Stimulated activated CD4-positive, alpha-beta T cell treated with anti-CD3 and anti-CD28 coated beads, Interleukin-15, amount 100 ng/mL, for 24 hours (primary cell): ENCODE results near the gene TMEM100.

ENCODE experiments used
- DNase-seq: peaks from one replicate; pipeline ENCODE4 v3.0.0-alpha.2; 2020

Gene TMEM100, protein sequence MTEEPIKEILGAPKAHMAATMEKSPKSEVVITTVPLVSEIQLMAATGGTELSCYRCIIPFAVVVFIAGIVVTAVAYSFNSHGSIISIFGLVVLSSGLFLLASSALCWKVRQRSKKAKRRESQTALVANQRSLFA

DNA sequence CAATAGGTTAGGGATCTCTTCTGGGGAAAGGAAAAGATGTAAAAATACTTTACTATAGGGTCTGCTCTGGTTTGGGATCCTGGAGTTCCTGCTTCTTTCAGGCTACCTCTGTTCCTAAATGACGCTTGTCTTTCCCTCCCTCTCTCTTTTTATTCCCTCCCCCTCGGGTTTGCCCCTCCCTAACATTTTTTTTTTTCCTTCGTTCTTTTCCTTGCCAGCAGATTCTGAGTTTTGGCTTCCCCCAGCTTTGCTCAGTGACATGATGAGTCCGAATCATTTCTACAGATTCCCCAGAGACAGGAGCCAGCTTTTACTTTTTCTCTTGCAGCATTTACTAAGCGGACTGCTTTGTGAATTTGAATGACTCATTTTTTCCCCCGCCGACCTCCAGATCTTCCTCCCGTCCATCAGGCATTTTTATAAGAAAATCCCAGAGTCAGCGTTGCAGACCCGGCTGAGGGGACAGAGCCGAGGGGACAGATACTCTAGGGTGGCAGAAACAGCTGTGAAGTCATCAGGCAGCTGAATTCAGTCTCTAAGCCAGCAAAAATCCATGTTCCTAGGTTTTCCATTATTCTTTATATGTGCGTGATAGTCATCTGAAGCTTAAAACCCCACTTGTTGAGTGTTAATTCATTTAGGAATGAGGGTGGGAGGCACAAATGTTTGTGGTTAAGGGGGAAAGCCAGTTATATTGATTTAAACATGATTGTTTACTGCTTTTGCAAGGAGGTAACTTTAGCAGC is at the start of gene TMEM100:
Gene TMEM100, minus strand, starts transcription at position 123 of the 746 bp plus-strand sequence. CDS start 1,794 bp downstream, outside the sequence.
- DNase-seq = no peak

DNA sequence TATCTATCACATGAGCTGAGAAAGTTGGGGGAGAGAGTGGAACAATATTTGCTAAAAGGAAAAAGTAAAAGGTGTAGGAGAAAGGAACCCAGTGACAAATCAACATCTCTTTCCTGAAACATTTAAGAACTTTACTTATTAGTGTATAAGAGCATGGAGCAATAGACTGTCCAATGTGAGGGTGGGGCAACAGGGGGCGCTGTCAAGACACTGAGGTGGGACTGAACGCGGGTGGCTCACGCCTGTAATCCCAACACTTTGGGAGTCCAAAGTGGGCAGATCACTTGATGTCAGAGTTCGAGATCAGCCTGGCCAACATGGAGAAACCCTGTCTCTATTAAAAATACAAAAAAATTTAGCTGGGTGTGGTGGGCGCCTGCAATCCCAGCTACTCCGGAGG is 49.4 kb upstream of the TMEM100 start:
- no peak for DNase-seq

DNA sequence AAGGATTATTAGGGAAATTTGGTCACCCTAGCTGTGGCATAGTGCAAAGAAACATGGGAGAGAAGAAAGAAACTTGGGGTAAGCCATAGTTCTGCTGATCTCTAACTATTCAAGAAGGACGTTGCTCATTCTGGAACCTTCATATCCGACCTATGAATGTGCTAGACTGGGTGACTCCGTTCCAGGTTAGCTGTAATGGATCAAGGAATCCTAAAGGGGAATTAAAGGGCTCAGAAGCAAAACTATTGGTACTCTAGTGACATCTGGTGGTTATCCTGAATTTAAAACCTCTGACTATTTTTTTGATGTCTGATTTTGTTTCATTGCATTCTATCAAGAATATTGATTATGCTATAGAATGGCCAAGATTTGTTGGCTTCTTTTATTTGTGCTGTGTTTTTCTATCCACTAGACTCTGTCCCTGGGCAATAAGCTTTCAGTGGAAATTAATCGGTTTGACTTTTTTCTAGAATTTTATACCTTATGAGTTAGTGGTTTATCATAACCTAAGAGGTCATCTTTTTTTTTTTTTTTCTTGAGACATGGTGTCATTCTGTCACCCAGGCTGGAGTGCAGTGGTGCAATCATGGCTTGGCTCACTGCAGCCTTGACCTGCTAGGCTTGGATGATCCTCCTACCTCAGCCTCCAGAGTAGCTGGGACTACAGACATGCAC is 47.7 kb upstream of the TMEM100 start:
- DNase-seq = no peak

DNA sequence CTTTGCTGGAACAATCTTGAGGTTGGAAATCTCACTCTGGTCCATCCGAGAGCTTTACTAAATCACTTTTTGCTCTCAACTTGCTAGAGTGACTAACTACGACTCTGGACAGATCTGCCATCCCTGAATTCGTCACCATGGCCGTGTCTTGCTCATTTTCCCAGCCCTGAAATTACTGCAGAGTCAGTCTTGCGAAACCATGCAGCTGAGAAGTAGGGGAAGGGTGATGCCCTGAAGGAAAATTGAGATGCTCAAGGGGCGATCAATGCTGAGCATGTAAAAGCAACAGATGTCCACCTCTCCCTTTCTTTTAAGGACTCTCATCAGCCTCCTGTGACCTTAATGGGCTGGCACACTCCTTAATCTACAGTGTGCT is 46.9 kb upstream of the TMEM100 start:
- DNase-seq = no peak

DNA sequence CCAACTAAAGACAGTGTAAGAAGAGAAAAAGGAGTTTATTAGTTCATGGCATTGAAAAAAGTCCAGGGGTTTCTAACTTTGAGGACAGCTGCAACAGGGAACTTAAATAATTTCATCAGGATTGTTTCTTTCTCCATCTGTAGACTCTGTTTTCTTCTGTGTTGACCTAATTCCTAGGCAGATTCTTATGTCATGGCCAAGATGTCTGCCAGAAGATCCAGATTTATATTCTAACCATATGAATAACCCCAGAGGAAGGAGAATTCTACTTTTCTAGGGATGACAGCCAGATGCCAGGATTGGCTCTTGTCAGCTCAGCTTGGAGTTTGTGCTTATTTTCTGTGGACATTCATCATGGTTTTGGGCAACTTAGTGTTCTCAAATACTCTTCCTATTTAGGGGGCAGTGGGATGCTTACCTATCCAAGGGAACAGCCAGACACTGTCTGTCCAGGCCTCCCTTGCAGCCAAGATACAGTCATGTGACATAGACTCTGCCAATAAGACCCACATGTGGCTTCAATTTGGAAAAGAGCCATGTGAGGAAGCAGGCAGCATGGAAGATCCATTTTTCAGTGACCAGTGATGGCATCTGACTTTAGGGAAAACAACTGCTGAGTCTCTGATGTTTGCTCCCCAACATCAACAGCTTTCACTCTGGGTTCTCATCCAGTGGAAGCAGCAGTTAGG is 46.4 kb upstream of the TMEM100 start:
- DNase-seq = no peak

DNA sequence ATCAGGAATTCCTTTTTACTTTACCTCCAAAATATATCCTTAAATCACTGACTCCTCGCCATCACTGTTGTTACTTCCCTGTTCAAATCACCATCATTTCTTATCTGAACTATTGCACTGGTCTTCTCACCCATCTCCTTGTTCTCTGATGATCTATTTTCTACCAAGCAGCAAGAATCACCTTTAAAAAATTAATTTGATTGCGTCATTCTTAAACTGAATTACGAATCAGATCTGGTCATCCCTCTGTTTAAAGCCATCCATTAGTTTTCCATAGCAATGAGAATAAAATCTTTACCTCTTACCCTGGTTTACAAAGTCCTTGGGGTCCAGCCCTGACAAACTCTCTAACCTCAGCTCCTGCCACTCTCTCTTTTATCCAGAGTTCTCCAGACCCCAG is 42.8 kb upstream of the TMEM100 start:
- DNase-seq = no peak

DNA sequence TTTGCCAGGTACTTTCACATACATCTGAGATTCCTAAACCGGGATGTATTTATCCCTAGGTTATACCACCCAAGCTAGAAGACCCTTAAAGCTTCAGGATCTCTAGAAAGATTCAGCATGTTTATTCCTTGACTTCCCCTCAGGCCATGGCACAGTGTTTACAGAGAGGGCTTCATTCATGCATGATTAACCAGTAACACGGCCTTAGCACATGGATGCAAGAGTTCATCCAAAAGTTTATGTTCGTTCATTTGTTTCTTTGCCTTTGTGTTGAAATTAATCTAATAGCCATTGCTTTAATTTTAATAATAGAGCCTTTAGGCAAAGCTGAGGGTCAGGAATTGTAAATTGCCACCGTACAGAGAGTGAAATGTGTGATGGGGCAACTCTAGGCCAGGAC is 41.9 kb upstream of the TMEM100 start:
- DNase-seq = no peak

DNA sequence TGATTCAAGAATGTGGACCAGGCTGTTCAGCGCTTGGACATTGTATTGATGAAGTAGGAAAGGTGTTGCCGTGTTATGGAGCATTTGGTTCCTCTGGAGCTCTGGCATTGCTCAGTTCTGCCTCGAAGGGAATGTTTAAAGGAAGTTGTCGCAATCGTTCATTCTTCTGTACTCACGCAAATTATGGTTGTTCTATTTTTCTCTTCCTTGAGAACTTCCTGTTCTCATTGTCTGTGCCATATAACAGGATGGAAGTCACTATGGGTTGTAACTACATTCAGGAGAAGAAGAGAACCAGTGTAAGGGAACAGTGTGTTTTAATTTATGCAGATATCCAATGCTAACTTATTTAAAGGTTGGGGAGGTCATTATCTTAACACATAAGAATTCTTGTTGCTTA is 41.2 kb upstream of the TMEM100 start:
- no peak for DNase-seq

DNA sequence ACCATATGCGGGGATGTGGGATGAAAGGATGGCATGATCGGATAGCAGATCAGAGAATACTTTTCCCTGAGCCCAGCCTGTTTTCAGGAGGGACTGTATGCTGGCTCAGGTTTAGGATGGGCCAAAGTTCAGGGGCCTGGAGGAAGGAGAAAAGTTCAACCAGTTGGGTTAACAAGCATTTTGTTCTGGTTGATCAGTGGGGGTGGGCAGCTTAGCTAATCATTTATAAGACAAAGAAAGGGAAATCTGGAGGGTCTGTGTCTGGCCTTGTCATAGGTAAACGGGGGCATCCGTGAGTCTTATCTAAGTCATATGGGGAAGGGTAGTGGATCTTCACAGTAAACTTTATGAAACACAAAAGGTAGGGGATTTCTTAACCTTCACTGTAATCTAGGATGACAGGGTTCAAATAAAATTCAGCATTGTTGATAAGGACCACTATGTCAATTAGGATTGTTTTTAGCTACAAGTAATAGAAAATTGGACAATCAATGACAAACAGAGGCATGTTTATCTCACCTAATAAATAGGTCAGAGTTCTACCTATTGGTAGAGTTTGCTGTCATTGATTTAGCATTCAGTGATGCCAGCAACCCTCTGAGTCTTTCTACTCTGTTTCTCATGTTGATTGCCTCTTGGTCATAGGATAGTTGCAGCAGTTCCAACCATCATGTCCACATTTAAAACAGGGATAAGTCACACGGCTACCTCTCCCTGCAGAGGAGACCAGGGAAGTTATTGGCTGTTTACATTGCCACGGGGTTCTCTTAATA is 39.6 kb upstream of the TMEM100 start:
- DNase-seq = no peak

DNA sequence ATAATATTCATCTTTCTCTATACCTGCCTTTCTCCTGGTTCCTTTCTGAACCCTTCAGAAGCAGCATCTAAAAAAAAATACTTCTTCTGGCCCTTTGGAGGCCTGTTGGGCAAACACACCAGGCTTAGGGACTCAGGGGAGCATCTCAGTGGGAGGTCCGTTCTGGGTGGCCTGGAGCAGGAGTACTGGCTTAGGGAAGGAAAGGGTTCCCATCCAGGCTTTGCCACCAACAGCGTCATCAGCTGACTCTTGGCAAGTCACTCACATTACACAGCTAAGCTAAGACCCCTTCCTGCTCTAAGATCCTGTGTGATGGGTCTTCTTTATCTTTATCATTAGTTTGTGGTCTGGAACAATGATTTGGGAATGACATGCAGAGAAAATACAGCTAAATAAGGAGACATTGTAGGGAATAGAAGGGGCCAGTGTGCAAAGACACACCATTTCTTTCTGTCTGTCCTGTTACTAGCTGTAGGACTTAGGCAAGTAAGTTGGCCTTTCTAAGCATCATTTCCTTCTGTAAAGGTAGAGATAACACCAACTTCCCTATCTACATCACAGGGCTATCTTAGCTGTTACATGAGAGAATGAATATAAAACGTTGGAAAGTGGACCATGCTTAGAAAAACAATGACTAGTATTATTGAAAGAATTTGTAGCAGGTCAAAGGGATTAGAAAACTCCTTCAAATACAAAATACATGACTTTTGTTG is 38.1 kb upstream of the TMEM100 start:
- DNase-seq = no peak

DNA sequence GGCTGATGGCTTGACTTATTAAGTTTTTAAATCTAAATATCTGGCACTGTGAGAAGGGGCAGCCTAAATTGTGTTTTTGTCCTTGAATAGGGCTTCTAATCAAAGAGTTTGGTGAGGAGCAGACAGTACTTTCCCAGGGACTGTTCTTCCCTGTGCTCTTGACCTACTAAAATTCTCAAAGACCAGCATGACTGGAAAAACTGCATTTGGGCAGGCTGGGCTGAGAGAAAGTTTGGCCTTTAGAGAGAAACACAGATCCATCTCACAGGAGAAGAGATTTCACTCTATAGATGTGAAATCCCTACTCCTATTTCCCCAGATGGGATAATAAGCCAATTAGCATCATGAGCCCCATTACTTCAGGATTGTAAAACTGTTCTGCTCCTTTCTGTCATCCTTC is 35.5 kb upstream of the TMEM100 start:
- DNase-seq = no peak

DNA sequence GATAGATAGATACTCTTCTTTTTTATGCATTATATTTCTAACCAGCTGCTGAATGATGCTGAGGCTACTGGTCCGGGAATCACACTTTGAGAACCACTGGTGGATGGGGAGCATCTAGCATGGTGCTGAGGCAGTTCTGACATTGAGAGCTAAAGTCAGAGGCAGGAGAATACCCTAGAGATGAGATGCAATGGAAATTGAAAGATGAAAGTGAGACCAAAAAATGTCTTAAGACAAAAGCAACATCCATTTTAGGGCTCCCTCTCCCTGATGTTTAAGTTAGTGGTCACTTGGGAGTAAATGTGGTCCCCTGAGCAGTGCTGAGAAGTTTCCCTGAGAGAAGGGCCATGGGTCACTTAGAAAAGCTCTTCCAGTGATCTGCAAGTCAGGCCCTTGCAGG is 35.0 kb upstream of the TMEM100 start:
- no peak for DNase-seq

DNA sequence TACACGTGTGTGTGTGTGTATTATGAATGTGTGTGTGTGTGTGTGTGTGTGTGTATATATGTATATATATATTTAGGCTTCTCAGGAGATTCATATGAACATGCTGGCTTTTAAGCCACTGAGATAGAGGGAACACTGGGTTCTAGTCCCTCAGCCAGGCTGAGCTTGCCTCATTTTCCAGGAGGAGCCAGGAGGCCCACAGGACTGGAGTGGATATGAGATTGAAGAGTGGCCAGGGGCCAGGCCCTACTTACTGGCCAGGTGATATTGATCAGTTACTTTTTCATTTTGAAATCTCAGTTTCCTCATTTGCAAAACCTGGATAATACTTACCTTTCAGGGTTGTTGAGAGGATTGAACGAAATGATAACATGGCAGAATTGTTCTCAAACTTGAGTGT is 34.0 kb upstream of the TMEM100 start:
- no peak for DNase-seq

DNA sequence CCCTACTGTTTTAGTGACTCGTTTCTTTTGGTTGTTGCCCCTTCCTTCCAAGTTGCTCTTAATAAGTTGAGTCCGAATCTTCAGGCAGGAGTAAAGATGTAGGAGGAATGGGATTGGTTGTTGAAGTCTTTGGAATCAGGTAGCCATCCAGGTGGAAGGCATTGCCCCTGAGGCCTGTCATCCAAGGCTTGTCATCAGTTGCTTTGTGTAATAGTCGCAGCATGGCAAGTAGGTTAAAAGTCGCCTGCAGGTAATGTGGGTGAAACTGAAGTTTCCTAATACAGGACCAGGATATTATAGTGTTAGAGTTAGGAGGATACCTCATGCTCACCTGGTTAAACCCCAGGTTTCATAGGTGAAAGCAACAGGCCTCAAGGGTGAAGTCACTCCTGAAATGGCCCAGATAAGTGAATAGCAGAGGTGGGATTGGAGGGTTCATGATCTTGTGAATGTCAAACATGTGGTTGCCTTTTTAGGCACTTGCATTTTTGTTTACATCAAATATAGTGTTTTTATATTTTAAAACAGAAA is 29.1 kb upstream of the TMEM100 start:
- no peak for DNase-seq

DNA sequence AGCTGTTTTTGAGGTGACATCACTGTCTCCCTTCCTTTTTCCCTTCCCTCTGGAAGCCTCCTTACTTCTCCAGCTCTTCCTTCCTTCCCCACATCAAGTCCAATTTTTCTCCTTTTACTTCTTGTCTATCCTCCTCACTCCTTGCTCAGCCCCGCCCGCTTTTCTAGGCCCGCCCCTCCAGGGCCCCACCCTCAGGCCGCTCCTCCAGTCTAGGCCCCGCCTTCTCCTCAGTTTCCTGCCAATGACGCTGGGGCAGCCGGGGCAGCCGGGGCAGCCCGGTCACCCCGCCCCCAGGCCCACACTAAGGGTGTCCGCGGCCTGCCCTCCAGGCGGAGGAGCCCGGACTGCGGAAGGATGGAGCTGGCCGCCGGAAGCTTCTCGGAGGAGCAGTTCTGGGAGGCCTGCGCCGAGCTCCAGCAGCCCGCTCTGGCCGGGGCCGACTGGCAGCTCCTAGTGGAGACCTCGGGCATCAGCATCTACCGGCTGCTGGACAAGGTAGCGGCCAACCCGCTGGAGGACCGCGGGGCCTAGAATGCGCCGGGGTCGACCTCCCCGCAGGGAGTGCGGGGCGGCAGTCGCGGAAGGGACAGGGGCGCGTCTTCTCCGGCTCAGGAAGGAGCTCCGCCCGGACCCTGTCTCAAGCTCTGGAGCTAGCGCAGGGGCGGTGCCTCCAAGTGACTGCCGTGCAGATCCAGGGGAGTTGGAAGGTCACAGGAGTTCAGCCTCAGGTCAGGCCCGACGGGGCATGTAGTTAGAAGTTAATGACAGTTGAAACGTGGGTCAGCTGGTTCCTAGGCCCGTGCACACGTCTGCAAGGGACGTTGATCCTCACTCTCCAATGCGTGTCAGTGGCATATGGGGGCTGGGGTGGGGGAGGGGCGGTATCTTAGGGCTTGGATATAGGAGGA is 28.3 kb upstream of the TMEM100 start, which contains the start of gene PCTP:
Gene PCTP, plus strand, starts transcription at position 302 of the 908 bp plus-strand sequence. Its CDS starts 53 bp downstream, at position 355.
- DNase-seq = peak; percentile 94

DNA sequence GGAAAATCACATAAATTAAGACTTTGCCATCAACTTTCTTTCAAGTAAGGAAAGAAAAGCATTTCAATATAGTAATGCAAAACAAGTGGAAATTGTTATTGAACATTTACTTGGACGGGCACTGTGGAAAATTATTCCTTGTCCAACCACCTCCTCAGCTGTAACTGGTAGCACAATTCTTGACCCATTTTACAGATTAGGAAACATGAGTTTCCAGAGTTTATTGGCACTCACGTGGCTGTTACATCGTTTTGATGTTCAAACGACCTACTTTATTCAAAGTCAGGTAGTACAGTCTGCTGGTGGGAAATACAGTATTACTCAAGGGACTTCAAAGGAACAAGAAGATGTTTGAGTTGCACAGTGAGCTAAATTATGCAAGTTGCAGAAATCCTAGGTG is 27.3 kb upstream of the TMEM100 start:
- no peak for DNase-seq

DNA sequence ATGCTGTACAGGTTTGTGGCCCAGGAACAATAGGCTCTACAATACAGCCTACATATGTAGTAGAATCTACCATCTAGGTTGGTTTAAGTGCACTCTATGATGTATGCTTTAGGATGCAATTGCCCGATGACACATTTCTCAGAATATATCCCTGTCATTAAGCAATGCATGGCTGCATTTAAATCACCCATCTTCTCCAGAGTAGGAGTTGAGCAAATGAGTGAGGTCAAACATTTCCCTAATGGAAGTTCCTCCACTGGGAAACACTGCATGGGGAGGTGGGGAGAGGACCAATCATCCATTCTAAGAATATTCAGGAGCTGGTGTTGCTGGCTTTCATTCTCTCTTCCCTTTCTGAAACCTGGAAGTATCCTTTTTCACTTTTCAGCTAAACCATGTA is 26.2 kb upstream of the TMEM100 start:
- no peak for DNase-seq

DNA sequence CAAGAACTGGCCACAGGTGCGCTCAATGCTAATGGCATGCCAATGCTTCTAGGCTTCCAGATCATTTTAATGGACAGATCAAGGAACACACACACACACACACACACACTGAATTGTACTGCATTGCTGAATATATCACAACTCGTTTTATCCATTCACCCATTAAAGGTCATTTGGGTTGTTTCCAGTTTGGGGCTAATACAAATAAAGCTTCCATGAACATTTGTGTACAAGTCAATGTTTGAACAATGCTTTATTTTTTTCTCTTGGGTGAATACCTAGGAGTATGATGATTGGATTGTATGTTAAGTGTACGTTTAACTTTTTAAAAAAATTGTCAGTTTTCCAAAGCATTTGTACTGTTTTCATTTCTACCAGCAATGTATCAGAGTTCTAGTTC is 24.5 kb upstream of the TMEM100 start:
- DNase-seq = no peak

DNA sequence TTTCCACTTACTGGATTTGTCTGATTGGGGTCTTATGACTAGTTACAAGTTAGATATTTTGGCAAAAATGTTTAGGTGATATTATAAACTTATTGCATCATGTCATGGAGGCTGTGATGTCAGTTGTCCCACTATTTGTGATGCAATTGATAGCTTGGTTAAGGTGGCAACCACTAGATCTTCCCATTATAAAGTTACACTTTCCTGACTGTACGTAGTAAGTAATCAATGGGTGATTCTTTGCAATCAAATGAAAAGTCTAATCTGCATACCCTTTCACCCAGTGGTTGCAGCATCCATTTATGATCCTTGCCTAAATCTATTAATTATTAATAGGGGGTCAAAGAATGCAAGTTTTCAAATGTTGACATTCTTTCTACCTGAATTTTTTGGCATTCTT is 23.8 kb upstream of the TMEM100 start:
- DNase-seq = no peak

DNA sequence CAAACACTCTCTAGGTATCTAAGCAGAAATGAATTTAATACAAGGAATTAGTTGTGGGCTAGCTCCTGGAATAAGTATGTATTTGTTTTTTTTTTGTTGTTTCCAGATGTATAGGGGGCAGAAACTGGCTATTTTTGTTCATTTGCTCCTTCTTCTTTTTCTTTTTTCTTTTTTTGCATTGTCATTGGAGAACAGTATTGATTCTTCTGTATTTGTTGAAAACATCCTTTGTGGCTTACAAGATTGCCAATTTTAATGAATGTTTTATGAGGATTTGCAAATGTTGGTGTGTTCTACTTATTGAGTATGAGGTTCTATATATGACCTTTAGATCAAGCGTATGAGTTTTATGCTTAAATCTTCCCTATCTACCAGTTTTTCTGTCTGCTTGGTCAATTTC is 22.6 kb upstream of the TMEM100 start:
- DNase-seq = no peak
